Erythroblast (primary cell): ENCODE data around the gene STX2.

Experiments
- GATA1 ChIP-seq: IDR thresholded peaks from 2 replicates; pipeline ENCODE4 v1.6.1; 2011; ENCODE audit warnings: low read depth, mild to moderate bottlenecking, control low read depth, low read length, moderate library complexity
- POLR2A ChIP-seq: IDR thresholded peaks from 2 replicates; pipeline ENCODE4 v1.6.1; 2011; ENCODE audit warnings: mild to moderate bottlenecking, low read length

DNA sequence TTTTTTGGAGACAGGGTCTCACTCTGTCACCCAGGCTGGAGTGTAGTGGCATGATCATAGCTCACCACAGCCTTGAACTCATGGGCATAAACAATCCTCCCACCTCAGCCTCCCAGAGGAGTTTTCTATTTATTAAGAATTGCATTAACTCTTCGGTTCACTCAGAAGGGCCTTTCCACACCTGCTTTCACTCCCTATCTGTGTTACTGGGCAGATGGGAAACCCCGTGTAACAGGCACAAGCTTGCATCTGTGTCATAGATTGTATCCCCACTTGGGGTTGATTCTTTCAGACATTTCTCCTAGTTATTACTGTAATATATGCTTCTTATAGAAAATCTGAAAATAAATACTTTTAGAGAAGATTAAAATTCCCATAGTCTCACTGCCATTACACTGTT is 38.7 kb downstream of the STX2 start:
- no peak for TF ChIP-seq POLR2A
- no peak for TF ChIP-seq GATA1
